Activated CD4-positive, alpha-beta T cell treated with anti-CD3 and anti-CD28 coated beads, Interleukin-2, amount 50 U/mL, for 1 hour (primary cell): ENCODE data around the gene SIX5.
"Not testable (repeated sequence)": the region's sequence is repeated elsewhere in the genome, so short reads cannot be mapped to it uniquely, and the experiment has no call there.

Source experiments
- DNase-seq: peaks from one replicate; pipeline ENCODE4 v3.0.0-alpha.2; 2020

SIX5 gene

DNA sequence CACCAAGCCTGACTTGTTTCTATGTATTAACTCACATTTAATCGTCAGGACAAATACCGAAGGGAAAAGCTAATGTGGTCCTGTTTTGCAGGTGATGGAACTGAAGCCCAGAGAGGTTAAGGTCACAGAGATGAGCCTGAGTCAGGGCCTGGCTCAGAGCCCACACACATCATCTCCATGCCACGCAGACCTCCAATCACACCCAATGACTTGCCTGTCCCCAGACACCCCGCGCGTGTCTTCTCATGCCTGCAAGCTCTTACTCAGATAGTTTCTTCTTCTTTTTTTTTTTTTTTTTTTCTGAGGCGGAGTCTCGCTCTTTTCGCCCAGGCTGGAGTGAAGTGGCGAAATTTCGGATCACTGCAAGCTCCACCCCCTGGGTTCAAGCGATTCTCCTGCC lies 16.4 kb downstream of the SIX5 start:
- DNase-seq = no peak

DNA sequence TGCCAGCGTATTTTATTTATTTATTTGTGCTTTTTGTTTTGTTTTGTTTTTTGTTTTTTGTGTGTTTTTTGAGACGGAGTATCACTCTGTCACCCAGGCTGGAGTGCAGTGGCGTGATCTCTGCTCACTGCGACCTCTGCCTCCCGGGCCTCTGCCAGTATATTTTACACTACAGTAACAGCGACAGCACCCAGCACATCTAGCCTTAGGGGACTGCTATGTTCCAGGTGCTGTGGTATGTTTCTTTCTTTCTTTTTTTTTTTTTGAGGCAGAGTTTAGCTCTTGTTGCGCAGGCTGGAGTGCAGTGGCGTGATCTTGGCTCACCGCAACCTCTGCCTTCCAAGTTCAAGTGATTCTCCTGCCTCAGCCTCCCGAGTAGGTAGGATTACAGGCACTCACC lies 17.6 kb downstream of the SIX5 start:
- DNase-seq = not testable (repeated sequence)

DNA sequence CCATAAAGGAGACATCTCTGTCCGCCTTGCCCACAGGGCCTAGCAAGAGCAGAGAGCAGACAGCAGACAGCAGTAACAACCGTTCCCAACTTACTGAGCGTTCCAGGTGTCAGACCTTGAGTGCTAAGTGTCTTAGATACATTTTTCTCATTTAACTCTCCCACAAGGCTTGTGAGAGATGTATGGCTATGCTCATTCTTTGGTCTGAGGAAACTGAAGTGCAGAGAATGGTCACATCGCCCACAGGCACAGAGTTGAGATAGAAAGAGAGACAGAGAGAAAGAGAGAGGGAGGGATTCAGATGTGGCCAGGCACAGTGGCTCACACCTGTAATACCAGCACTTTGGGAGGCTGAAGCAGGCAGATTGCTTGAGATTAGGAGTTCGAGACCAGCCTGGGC lies 21.5 kb downstream of the SIX5 start:
- DNase-seq = no peak

DNA sequence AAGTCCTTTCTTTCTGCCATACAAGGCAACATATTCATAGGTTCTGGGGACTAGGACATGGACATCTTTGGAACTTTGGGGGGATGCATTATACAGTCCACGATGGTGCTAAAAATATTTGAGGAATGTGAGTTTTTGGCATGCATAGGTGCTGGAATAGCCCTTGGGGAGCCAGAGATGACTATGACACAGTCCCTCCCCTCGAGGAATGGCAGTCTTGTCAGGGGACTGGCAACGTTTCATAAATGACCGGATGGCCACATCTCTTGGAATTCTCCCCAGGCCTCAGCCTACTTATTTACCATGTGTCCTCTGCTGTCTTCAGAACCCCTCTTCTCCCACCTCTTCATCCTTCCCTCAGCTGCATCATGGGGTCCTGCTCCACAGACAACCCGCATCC lies 22.2 kb downstream of the SIX5 start:
- DNase-seq = no peak

DNA sequence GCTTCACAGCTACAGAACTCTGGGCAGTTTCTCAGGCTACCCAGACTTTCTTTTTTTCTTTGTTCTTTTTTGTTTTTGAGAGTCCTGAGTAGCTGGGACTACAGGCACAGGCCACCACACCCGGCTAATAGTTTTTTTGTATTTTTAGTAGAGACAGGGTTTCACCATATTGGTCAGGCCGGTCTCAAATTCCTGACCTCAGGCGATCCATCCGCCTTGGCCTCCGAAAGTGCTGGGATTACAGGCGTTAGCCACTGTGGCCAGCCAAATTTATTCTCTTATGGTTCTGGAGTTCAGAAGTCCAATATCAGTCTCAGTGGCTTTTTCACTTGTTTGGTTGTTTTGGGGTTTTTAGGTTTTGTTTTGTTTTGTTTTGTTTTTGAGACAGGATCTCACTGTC lies 23.4 kb downstream of the SIX5 start:
- DNase-seq = no peak

DNA sequence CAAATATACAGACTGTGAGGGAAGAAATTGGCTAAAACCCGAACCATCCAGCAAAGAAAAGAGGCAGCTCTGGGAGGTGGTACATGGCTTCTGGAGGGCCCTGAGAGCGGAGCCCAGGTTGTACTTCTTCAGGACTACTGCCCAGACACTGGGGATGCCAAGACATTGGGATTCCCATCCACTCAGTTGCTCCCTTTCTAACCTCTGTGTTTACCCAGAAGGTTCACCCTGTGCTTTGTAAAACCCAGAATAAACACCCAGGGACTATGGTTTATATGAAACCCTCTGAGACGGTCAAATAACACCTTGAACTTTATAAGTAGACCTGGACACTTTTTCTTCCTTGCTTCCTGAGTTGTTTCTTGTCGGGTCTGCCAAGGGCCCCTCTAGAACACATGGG lies 26.1 kb downstream of the SIX5 start:
- DNase-seq = no peak

DNA sequence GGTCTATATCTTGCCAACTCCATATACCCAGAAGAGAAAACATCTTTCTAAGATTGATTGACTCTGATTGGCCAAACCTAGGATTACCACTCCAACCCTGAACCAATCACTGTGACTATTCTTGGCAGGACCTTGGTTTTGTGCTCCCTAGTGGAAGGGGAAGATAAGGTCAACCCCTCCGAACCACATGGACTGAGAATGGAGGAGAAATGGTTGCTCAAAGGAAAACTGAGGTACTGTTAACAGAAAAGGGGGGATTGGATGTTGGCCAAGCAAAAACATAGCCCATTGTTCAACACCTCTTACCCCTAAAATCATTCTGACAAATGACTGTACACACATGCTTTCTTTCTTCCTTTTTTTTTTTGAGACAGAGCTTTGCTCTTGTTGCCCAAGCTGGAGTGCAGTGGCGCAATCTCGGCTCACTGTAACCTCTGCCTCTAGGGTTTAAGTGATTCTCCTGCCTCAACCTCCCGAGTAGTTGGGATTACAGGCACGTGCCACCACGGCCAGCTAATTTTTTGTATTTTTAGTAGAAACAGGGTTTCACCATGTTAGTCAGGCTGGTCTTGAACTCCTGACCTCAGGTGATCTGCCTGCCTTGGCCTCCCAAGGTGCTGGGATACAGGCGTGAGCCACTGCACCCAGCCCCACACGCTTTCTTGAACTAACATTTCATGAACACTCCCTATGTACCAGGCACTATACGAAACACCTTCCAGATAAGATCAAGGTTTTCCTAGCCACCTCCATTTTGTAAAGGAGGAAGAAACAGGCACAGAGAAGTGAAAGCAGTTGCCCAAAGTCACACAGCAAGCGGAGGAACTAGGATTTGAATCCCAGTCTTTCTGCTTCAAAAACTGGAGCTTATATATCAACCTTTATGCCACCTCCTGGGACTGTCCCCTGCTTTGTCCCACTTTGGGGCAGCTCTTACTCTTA lies 29.3 kb downstream of the SIX5 start:
- no peak for DNase-seq

DNA sequence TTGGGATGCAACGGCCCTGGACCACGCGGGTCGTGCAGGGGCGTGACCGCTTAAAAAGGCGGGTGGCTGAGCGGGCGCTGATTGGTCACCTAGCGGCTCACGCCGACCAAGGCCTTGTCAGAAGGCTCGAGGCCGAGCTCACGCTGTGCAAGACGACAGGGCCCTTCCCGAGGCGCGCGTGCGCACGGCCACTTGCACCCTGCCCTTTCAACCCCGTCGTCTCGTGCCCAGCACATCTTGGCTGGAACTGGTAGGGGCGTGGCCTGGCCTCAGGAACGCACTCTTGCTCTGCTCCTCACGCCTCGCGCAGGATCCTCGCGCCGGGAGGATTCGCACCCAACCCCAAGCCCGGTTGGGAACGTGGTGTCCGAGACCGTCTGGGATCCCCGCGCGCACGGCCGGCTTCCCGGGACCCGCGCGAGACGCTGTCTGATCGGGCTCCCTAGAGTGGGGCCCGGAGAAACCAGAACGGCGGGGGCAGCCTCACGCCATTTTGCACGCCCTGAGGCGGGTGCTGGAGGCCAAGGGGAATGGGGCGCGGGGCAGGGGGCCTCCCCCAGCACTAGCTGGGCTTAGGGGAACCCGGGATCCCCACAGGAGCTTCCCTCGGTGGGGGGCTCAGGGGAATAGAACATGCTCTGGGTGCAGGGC lies 35.8 kb downstream of the SIX5 start, which contains the start of gene MEIOSIN:
TSS of gene MEIOSIN (plus strand) at position 280 of the 651 bp plus-strand sequence. CDS start 1,938 bp downstream, outside the sequence.
- DNase-seq = no peak

DNA sequence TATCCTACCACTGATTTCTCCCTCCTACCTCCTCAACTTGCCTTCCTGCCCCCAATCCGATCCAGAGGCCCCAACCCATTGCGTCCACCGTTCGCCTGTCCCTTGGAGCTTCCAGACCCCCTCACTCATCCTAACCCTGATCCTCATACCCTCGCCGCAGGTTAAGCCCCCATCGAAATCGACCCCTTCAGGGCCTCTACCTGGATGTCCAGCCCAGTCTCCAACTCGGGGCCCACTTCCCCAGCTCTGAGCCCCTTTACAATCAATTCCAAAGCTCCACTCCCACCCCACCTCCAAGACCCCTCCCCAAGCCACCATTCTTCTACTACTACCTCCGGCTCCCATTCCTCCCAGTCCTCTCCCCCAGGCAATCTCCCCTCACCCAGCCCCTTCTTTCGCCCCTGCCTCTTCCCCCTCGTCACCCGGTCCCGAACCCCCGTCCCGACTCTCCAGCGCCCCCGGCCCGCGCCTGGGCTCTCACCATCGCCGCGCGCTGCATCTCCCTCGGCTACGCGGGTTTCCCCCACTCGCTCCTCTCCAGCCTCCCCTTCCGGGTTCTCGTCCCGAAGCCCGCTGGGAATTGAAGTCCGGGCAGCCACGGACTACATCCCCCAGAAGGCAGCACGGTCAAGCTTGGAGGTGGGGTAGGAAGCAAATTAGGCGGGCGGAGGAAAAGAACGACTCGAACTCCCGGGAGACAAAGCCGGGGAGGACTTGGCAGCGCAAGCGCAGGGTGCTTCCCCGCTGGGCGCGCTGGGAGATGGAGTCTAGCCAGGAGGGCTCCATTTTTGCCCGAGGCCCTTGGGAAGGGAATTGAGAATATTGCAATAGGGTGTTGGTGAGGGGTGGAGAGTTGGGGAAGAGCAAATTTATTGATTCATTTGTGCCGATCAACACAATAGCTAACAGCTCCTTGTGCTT lies 38.4 kb downstream of the SIX5 start, which contains the start of gene FBXO46:
TSS of gene FBXO46 (minus strand) at position 529 of the 921 bp plus-strand sequence. CDS start 17,401 bp downstream, outside the sequence.
- peak; percentile 92 for DNase-seq

DNA sequence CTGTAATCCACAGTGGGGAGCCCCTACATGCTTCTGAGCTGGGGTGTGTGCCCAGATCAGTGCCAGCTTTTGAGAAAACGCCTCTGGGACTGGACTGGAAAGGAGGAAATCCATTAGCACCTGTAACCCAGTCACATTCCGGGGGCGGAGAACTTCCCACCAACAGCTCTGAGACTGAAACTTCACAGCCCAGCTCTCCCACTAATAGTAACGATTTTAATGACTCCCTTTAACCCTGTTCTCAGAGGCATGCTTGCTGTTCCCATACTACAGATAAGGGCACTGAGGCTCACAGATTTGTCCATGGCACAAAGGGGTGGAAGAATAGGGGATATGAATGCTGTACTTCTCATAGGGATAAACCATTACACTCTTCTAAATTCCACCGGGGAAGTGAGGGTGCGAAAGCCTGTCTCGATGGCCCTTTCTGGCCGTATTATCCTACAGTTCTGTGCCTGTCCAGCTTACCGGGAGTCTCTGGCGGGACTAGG lies 39.2 kb downstream of the SIX5 start:
- DNase-seq = no peak

DNA sequence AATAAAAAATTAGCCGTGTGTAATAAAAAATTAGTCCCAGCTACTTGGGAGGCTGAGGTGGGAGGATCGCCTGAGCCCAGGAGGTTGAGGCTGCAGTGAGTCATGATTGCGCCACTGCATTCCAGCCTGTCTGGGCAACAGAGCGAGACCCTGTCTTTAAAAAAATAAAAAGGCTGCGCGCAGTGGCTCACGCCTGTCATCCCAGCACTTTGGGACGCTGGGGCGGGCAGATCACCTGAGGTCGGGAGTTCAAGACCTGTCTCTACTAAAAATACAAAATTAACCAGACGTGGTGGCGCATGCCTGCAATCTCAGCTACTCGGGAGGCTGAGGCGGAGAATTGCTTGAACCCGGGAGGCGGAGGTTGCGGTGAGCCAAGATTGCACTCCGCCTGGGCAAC lies 40.4 kb downstream of the SIX5 start:
- DNase-seq = not testable (repeated sequence)

DNA sequence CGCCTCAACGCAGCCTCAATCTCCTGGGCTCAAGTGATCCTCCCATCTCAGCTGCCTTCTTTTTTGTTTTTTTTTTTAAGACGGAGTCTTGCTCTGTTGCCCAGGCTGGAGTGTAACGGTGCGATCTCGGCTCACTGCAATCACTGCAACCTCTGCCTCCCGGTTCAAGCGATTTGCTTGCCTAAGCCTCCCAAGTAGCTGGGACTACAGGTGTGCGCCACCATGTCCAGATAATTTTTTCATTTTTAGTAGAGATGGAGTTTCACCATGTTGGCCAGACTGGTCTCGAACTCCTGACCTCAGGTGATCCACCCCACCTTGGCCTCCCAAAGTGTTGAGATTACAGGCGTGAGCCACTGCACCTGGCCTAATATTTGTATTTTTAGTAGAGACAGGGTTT lies 49.0 kb downstream of the SIX5 start:
- not testable (repeated sequence) for DNase-seq

DNA sequence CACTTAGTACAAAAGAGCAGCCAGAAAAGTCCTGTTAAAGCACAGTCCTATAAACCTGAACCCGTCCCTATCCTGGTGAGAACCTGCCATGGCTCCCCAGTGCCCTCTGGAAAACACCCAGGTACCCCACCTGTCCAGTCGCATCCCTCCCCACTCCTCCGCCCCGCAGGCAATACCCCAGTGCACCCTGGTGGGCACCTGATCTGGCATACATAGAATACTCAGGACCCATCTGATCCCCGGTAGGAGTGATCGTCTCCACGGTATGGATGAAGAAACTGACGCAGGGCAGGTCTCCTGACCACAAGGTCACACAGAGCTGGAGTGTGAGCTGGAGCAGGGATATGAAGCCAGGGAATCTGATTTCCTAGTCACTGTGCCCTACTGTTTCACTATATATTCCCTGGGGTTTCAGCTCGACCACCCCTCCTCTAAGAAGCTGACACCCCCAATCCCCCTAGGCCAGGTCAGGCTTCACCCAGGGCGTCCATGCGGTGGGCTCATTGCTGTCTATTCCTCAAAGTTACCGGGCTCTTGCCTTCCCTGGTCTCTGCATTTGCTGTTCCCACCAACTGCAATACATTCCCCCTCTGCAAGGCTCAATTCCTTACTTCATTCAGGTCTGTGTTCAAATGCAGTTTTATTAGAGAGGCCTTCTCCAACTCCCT lies 50.9 kb downstream of the SIX5 start:
- no peak for DNase-seq

DNA sequence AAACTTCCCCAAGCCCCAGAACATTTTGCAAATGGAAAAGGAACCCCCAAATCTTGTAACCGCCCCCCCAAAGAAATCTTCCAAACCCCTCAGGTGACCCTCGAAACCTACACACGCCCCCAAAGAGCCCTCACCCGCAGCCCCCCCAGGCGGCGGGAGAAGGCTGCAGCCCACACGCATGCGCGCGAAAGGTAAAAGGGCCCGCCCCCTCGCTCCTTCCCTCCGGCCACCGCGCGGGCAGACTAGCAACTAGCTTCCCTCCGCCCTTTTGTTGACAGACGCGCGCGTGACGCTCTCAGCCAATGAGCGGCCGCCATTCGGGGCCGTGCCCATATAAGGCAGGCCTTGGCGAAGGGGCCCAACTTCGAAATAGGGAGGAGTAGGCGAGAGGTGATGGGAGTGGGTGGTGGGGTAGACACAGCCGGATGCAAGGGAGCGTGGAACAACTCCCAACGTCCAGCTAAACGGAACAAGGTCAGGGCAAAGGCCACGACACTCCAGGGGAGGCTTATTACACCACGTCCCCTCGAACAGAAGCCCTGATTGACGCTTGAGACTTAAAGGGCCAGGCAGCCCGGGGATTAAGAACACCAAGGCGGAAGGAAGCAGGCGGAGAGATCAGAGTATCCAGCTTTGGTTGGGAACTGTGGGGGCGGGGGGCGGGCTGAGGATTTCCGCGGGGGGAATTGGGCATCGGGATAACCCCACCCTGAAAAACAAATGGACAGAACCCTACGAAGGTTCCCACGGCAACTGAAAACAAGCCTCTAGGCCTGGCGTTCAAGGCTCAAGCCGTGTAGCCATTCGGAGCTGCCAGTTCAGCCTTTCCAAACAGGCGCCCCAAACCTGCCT lies 51.7 kb downstream of the SIX5 start:
- peak; percentile 96 for DNase-seq

DNA sequence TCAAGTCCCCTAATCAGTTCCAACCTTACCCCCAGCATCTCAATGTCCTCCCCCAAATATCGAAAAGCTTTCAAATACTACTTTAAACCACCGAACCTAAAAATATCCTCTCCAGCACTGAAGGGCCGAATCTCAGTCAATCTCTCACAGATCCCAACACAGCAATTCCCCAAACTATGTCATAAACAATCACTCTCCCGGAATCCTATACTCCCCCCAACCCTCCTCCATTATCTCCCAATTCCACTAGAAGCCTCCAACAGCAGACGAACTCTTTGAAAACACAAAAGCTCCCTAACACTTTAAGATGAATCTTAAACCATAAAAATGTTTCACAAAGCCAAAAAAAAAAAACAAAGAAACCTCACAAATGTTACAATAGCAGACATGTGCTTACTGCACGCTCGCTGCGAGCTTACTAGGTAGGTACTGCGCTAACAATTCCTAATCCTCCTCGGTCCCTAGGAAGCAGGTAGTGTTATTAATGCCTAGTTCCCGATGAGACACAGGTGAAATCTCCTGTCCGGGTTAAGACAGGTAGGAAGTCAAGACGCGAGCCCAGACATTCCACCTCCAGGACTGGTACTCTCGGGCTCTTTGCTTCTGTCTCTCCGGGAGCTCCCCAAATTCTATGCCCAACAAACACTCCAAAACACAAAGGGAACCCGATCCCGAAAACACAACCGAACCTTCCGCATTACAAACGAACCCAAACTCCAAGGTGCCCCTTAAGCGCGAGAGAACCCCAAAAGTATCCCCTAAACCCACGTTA lies 52.5 kb downstream of the SIX5 start:
- peak; percentile 11 for DNase-seq

DNA sequence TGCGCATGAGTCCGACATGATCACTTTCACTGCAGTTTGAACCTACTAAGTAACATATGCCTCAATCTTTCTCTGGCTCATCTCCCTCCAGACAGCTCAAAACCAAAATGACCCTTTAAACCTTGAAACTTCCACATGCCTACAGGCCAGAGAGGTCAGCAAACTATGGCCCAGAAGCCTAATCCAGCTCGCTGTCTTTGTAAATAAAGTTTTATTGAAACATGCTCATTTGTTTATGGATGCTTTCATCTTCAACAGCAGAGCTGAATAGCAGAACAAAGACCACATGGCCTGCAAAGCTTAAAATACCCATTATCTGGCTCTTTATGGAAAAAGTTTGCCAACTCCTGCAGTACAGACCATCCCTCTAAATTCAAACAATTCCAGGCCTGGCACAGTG lies 53.9 kb downstream of the SIX5 start:
- DNase-seq = no peak
